K562 (cell line): ENCODE data around the gene RORC.

Source experiments
- RCOR1 ChIP-seq, 2 experiments: IDR thresholded peaks; 2 replicates each; pipeline ENCODE4 v1.6.1; 2012; ENCODE audit warnings: low read depth in 2 of 2, low read length in 2 of 2, borderline replicate concordance in 1 of 2, improper control_type of control experiment in 1 of 2
- SOX6 ChIP-seq: fragments of 450-650 bp; IDR thresholded peaks from 2 replicates; pipeline ENCODE4 v1.6.1; 2014; ENCODE audit warnings: mild to moderate bottlenecking

GRCh38 chr1:151776665-151777062, 54.9 kb downstream of the RORC start:
- TF ChIP-seq SOX6: no peak
- TF ChIP-seq RCOR1 (IDR thresholded peaks at IDR 0.05; ENCODE audit: borderline replicate concordance in 1 of 2, low read depth in 2 of 2, low read length in 2 of 2): no peak
